ENCODE data around the gene ABHD5.

ABHD5 gene

GRCh38 chr3:43757666-43758321 lies 67.1 kb downstream of the ABHD5 start:
- DNase-seq: no peak

GRCh38 chr3:43758592-43759225 lies 68.0 kb downstream of the ABHD5 start:
- no peak for DNase-seq

GRCh38 chr3:43759297-43759782 lies 68.6 kb downstream of the ABHD5 start:
- DNase-seq: peak; percentile 46

- no peak for DNase-seq
Measured at GRCh38 chr3:43759938-43760337, 69.2 kb downstream of the ABHD5 start.

- DNase-seq: no peak
Measured at GRCh38 chr3:43760938-43761337, 70.2 kb downstream of the ABHD5 start.

GRCh38 chr3:43762451-43762850 lies 71.7 kb downstream of the ABHD5 start:
- no peak for DNase-seq

GRCh38 chr3:43764056-43764455 lies 73.3 kb downstream of the ABHD5 start:
- DNase-seq: no peak

GRCh38 chr3:43764471-43764870 lies 73.7 kb downstream of the ABHD5 start:
- DNase-seq: no peak

GRCh38 chr3:43765521-43765971 lies 74.8 kb downstream of the ABHD5 start:
- DNase-seq: no peak

GRCh38 chr3:43766672-43767465 lies 76.1 kb downstream of the ABHD5 start:
- peak; percentile 69 for DNase-seq

- no peak for DNase-seq
Measured at GRCh38 chr3:43768381-43768973, 77.7 kb downstream of the ABHD5 start.

- DNase-seq: peak; percentile 98
Measured at GRCh38 chr3:43769097-43769884, 78.6 kb downstream of the ABHD5 start.

- DNase-seq: no peak
Measured at GRCh38 chr3:43769885-43770425, 79.2 kb downstream of the ABHD5 start.

GRCh38 chr3:43770426-43771103 lies 79.8 kb downstream of the ABHD5 start:
- peak; percentile 27 for DNase-seq

GRCh38 chr3:43771610-43772009 lies 80.9 kb downstream of the ABHD5 start:
- no peak for DNase-seq

GRCh38 chr3:43773273-43774094 lies 82.7 kb downstream of the ABHD5 start:
- no peak for DNase-seq

GRCh38 chr3:43774799-43775198 lies 84.1 kb downstream of the ABHD5 start:
- DNase-seq: no peak

- DNase-seq: no peak
Measured at GRCh38 chr3:43776101-43776500, 85.4 kb downstream of the ABHD5 start.

- no peak for DNase-seq
Measured at GRCh38 chr3:43779850-43780249, 89.1 kb downstream of the ABHD5 start.

GRCh38 chr3:43782541-43782940 lies 91.8 kb downstream of the ABHD5 start:
- no peak for DNase-seq

All from fibroblast of skin of scalp (primary cell).